Nephron progenitor cell (in vitro differentiated cells): ENCODE measurements around the gene SERPINH1.
A peak's percentile ranks its signal among the peaks of the same experiment; 100 is the strongest.
"Not testable (repeated sequence)": the region's sequence is repeated elsewhere in the genome, so short reads cannot be mapped to it uniquely, and the experiment has no call there.

ENCODE experiments used
- DNase-seq: peaks from one replicate; pipeline ENCODE4 v3.0.0; 2021
- H3K27ac Mint-ChIP-seq: 2 replicates; pipeline ENCODE4 v1.8.0; 2021; ENCODE audit warnings: mild to moderate bottlenecking, moderate library complexity, mixed read lengths
- H3K27me3 Mint-ChIP-seq: 2 replicates; pipeline ENCODE4 v1.8.0; 2021; ENCODE audit warnings: mild to moderate bottlenecking, low read depth, mixed read lengths; ENCODE audit not compliant: poor library complexity
- H3K36me3 Mint-ChIP-seq: 2 replicates; pipeline ENCODE4 v1.8.0; 2021; ENCODE audit warnings: low read depth, mixed read lengths
- H3K4me1 Mint-ChIP-seq: 2 replicates; pipeline ENCODE4 v1.8.0; 2021; ENCODE audit warnings: mixed read lengths
- H3K4me3 Mint-ChIP-seq: 2 replicates; pipeline ENCODE4 v1.8.0; 2021; ENCODE audit warnings: mild to moderate bottlenecking, moderate library complexity, mixed read lengths
- H3K9me3 Mint-ChIP-seq: 2 replicates; pipeline ENCODE4 v1.8.0; 2021; ENCODE audit warnings: mild to moderate bottlenecking, moderate library complexity, mixed read lengths
- CTCF ChIP-seq: fragments of 200-600 bp; sonication (generic); IDR thresholded peaks from 2 replicates; pipeline ENCODE4 v1.5.0; 2021; ENCODE audit warnings: antibody characterized with exemption

SERPINH1 gene

GRCh38 chr11:75578977-75579376, 16.9 kb downstream of the SERPINH1 start:
- Mint-ChIP-seq H3K9me3 (no peaks in the 10 kb centered on the region), H3K4me1 (peaks cover 42% of the 10 kb centered on the region), H3K27ac (no peak overlapping the region), H3K27me3 (peaks cover 17% of the 10 kb centered on the region), H3K4me3 (no peak overlapping the region), H3K36me3 (peaks cover 4% of the 10 kb centered on the region)
- no peak for DNase-seq
- no peak for TF ChIP-seq CTCF

- H3K36me3 Mint-ChIP-seq = no peaks in the 10 kb centered on the region
- H3K4me3 Mint-ChIP-seq = no peak overlapping the region
- no peak for TF ChIP-seq CTCF
- no peak overlapping the region for H3K27ac Mint-ChIP-seq
- DNase-seq = no peak
- H3K27me3 Mint-ChIP-seq = peaks cover 14% of the 10 kb centered on the region
- peaks cover 51% of the 10 kb centered on the region for H3K4me1 Mint-ChIP-seq
- H3K9me3 Mint-ChIP-seq = no peaks in the 10 kb centered on the region
Measured at GRCh38 chr11:75579841-75580240, 17.8 kb downstream of the SERPINH1 start.

DNA sequence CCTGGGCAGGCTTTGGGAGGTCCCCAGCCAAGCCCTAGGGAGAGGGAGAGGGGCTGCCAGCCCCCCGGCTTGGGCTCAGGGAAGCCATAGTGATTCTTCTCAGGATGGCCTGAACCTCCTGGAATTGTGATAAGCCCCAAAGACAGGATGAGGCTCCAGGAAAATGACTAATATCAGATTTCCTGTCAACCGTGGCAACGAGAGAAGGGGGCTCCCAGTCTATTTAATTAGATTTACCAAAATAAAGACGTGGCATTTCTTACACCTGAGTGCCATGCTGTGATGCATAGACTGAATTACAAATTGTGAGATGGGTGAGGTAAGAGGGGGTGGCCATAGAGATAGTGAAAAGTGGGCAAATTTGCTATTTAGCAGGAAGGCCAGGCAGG, 20.4 kb downstream of the SERPINH1 start:
- peak overlapping the region; percentile 74 for H3K4me3 Mint-ChIP-seq
- H3K27me3 Mint-ChIP-seq = peaks cover 7% of the 10 kb centered on the region
- TF ChIP-seq CTCF = no peak
- no peak for DNase-seq
- H3K9me3 Mint-ChIP-seq = no peaks in the 10 kb centered on the region
- peaks cover 46% of the 10 kb centered on the region for H3K4me1 Mint-ChIP-seq
- no peak overlapping the region for H3K27ac Mint-ChIP-seq
- H3K36me3 Mint-ChIP-seq = no peaks in the 10 kb centered on the region

- TF ChIP-seq CTCF = peak; percentile 40
- DNase-seq = peak; percentile 80
- peak overlapping the region; percentile 74 for H3K4me3 Mint-ChIP-seq
- no peaks in the 10 kb centered on the region for H3K9me3 Mint-ChIP-seq
- H3K4me1 Mint-ChIP-seq = peaks cover 40% of the 10 kb centered on the region
- peaks cover 7% of the 10 kb centered on the region for H3K27me3 Mint-ChIP-seq
- H3K36me3 Mint-ChIP-seq = no peaks in the 10 kb centered on the region
- H3K27ac Mint-ChIP-seq = peak overlapping the region; percentile 39
Measured at GRCh38 chr11:75582895-75583717, 21.1 kb downstream of the SERPINH1 start.

- Mint-ChIP-seq H3K4me3 (peak overlapping the region; percentile 82), H3K4me1 (peaks cover 37% of the 10 kb centered on the region), H3K27me3 (peaks cover 4% of the 10 kb centered on the region), H3K9me3 (no peaks in the 10 kb centered on the region), H3K36me3 (no peaks in the 10 kb centered on the region), H3K27ac (peak overlapping the region; percentile 98)
- DNase-seq = peak; percentile 56
- TF ChIP-seq CTCF = no peak
Measured at GRCh38 chr11:75583718-75584658, 21.9 kb downstream of the SERPINH1 start.

- Mint-ChIP-seq H3K4me1 (peaks cover 37% of the 10 kb centered on the region), H3K27ac (peak overlapping the region; percentile 98), H3K4me3 (peak overlapping the region; percentile 82)
- H3K27me3 Mint-ChIP-seq, H3K9me3 Mint-ChIP-seq, H3K36me3 Mint-ChIP-seq, DNase-seq: not testable (repeated sequence)
Measured at GRCh38 chr11:75584659-75585292, 22.7 kb downstream of the SERPINH1 start.
